Spleen (tissue), 11 donors: ENCODE data around the gene RBM38. TPM values are rescaled to one million over a fixed set of nuclear protein-coding genes. Genes with fewer than 3 reads are reported as not detected.
A peak's percentile ranks its signal among the peaks of the same experiment; 100 is the strongest.

Source experiments
- DNase-seq: peaks from one replicate; pipeline ENCODE4 v3.0.0-alpha.2; 2020
- H3K27ac ChIP-seq, 8 donors: fragments of 200-600 bp; sonication (generic) in 7 of 8; 1 replicate in 4 of 8; 2 replicates in 4 of 8; pipeline versions ENCODE4 v1.5.0 to v1.8.0; 2016 to 2021; ENCODE audit warnings: inconsistent platforms in 4 of 8, mild to moderate bottlenecking in 4 of 8, moderate library complexity in 1 of 8
- H3K27me3 ChIP-seq, 7 donors: fragments of 200-600 bp; sonication (generic) in 6 of 7; replicated peaks in 1 of 7; 1 replicate in 4 of 7; 2 replicates in 3 of 7; pipeline versions ENCODE4 v1.5.0 to v1.8.0; 2016 to 2021; ENCODE audit warnings: inconsistent platforms in 3 of 7, mild to moderate bottlenecking in 1 of 7
- H3K36me3 ChIP-seq, 6 donors: fragments of 200-600 bp; sonication (generic) in 5 of 6; 1 replicate in 4 of 6; 2 replicates in 2 of 6; pipeline versions ENCODE4 v1.5.0 to v1.8.0; 2016 to 2021; ENCODE audit warnings: inconsistent platforms in 2 of 6
- H3K4me1 ChIP-seq, 6 donors: fragments of 200-600 bp; sonication (generic) in 5 of 6; 1 replicate in 3 of 6; 2 replicates in 3 of 6; pipeline versions ENCODE4 v1.5.0 to v1.8.0; 2016 to 2021; ENCODE audit warnings: inconsistent platforms in 3 of 6
- H3K4me3 ChIP-seq, 8 donors: fragments of 200-600 bp; sonication (generic) in 7 of 8; 1 replicate in 4 of 8; 2 replicates in 4 of 8; pipeline versions ENCODE4 v1.5.0 to v1.8.0; 2016 to 2021; ENCODE audit warnings: inconsistent platforms in 4 of 8, mild to moderate bottlenecking in 4 of 8, moderate library complexity in 2 of 8
- H3K9me3 ChIP-seq, 8 donors: fragments of 200-600 bp; sonication (generic) in 7 of 8; 1 replicate in 4 of 8; 2 replicates in 4 of 8; pipeline versions ENCODE4 v1.5.0 to v1.8.0; 2016 to 2021; ENCODE audit warnings: inconsistent platforms in 4 of 8
- CTCF ChIP-seq, 11 experiments: fragments of 200-600 bp in 7 of 11; fragments of 450-650 bp in 4 of 11; sonication (generic) in 4 of 11; IDR thresholded peaks in 8 of 11; conservative IDR thresholded peaks in 3 of 11; 1 replicate in 7 of 11; 2 replicates in 4 of 11; pipeline versions ENCODE4 v1.4.0 to v1.8.0; 2016 to 2021; ENCODE audit warnings: antibody characterized with exemption in 11 of 11, inconsistent platforms in 4 of 11, mild to moderate bottlenecking in 1 of 11
- POLR2A ChIP-seq, 3 donors: fragments of 450-650 bp; IDR thresholded peaks; one replicate each; pipeline ENCODE4 v1.5.1; 2017; ENCODE audit warnings: antibody characterized with exemption in 3 of 3, mild to moderate bottlenecking in 1 of 3
- POLR2AphosphoS5 ChIP-seq, 3 donors: sonication (generic); formaldehyde crosslinking; IDR thresholded peaks; one replicate each; pipeline ENCODE4 v1.5.1; 2017; ENCODE audit warnings: antibody characterized with exemption in 3 of 3
- WGBS, 5 donors: extraction: QIAGEN DNeasy Blood & Tissue Kit in 3 of 5; methylation state at CpG; one replicate each; pipeline versions ENCODE4 v1.1.5 to v1.1.7; 2013 to 2018; 5-methylcytosine and 5-hydroxymethylcytosine counted together
- intact Hi-C: fragments of 100-400 bp; cut with DNase I; formaldehyde crosslinking; loops from one replicate; pipeline ENCODE4 v1.15.0; 2023; ENCODE audit warnings: low total_unique reads
- polyA plus RNA-seq, 3 donors: library from polyadenylated mRNA; stranded (reverse); fragments of 200-250 nt; gene quantifications; one replicate each; pipeline ENCODE4 v1.2.1, GENCODE V29; 2013
- total RNA-seq, 7 donors: library from RNA; depleted of rRNA in 3 of 7; stranded (reverse); fragments of >200 nt in 3 of 7; fragmentation: NEBNext Ultra II Directional in 4 of 7; extraction: Animal tissue kit (Norgen Biotek cat#: 25700) in 4 of 7; gene quantifications; one replicate each; pipeline versions ENCODE4 v1.1.0 to v1.2.1, GENCODE V29; 2016 to 2021
- donor health status: healthy with polysubstance abuse.
- donor health status: DM: no; HTN: no; CAD: no; lungs with moderate emphysema.
- donor health status: DM: no; HTN: no; CAD: no.
- donor health status: Bipolar disorder and iron deficiency.
- donor health status: healthy.
- donor health status: DM: no; HTN: no; CAD: no.
- donor health status: DM: yes; HTN: yes; CAD: no.

RBM38 gene
- total and polyA plus RNA-seq, 10 donors: 48.6 to 120 (median 65.8) TPM

GRCh38 chr20:57445774-57446173 lies 54.6 kb downstream of the RBM38 start:
- Histone ChIP-seq H3K36me3 (no peaks in the 10 kb centered on the region), H3K4me3 (no peak overlapping the region), H3K27ac (no peak overlapping the region), H3K27me3 (no peaks in the 10 kb centered on the region), H3K9me3 (peaks cover 0 to 6% (median 0%) of the 10 kb centered on the region in 8 donors), H3K4me1 (peaks cover 11 to 53% (median 32%) of the 10 kb centered on the region in 6 donors)
- WGBS, 5 donors: 88 to 98% (median 94%) methylated on average over 3 of the region's 3 CpGs
- no peak for TF ChIP-seq POLR2AphosphoS5 (IDR thresholded peaks at IDR 0.05)
- no peak for TF ChIP-seq POLR2A (IDR thresholded peaks at IDR 0.05)
- no peak for TF ChIP-seq CTCF (IDR thresholded peaks at IDR 0.05 in 8 of 11, conservative IDR thresholded peaks at IDR 0.05 in 3 of 11)
- intact Hi-C loops: no loop called here
- no peak for DNase-seq

GRCh38 chr20:57448764-57449354 lies 57.7 kb downstream of the RBM38 start:
- intact Hi-C loops: no loop called here
- no peaks in the 10 kb centered on the region for H3K27me3 ChIP-seq
- H3K36me3 ChIP-seq: no peaks in the 10 kb centered on the region
- 85 to 93% (median 91%) methylated on average over 9 of the region's 9 CpGs for WGBS, 5 donors
- H3K4me3 ChIP-seq: no peak overlapping the region
- peaks cover 22 to 54% (median 38%) of the 10 kb centered on the region in 6 donors for H3K4me1 ChIP-seq
- H3K9me3 ChIP-seq: peaks cover 0 to 6% (median 0%) of the 10 kb centered on the region in 8 donors
- peak overlapping the region in 1 of 8 donors; percentile 89 for H3K27ac ChIP-seq
- DNase-seq: no peak
- TF ChIP-seq POLR2A (IDR thresholded peaks at IDR 0.05) (no peak), CTCF (IDR thresholded peaks at IDR 0.05 in 8 of 11, conservative IDR thresholded peaks at IDR 0.05 in 3 of 11) (no peak), POLR2AphosphoS5 (IDR thresholded peaks at IDR 0.05) (no peak)

GRCh38 chr20:57449398-57450354 lies 58.5 kb downstream of the RBM38 start:
- Histone ChIP-seq H3K27ac (peak overlapping the region in 5 of 8 donors; percentile 74 to 89 (median 84)), H3K9me3 (peaks cover 0 to 6% (median 0%) of the 10 kb centered on the region in 8 donors), H3K27me3 (no peaks in the 10 kb centered on the region), H3K4me1 (peaks cover 22 to 57% (median 38%) of the 10 kb centered on the region in 6 donors), H3K36me3 (no peaks in the 10 kb centered on the region), H3K4me3 (peak overlapping the region in 1 of 8 donors; percentile 46)
- 51 to 70% (median 63%) methylated on average over 14 of the region's 14 CpGs for WGBS, 5 donors
- intact Hi-C loops: no loop called here
- no peak for TF ChIP-seq POLR2A (IDR thresholded peaks at IDR 0.05)
- no peak for TF ChIP-seq CTCF (IDR thresholded peaks at IDR 0.05 in 8 of 11, conservative IDR thresholded peaks at IDR 0.05 in 3 of 11)
- TF ChIP-seq POLR2AphosphoS5 (IDR thresholded peaks at IDR 0.05): no peak
- peak; percentile 72 for DNase-seq

- H3K4me1 ChIP-seq: peaks cover 22 to 65% (median 38%) of the 10 kb centered on the region in 6 donors
- H3K27me3 ChIP-seq: no peaks in the 10 kb centered on the region
- H3K36me3 ChIP-seq: no peaks in the 10 kb centered on the region
- H3K9me3 ChIP-seq: peaks cover 0 to 6% (median 0%) of the 10 kb centered on the region in 8 donors
- peak overlapping the region in 7 of 8 donors; percentile 69 to 89 (median 78) for H3K27ac ChIP-seq
- WGBS, 5 donors: 3 to 13% (median 8%) methylated on average over 8 to 12 of the region's 12 CpGs
- DNase-seq: peak; percentile 94
- H3K4me3 ChIP-seq: peak overlapping the region in 1 of 8 donors; percentile 46
- no peak for TF ChIP-seq POLR2A (IDR thresholded peaks at IDR 0.05)
- TF ChIP-seq CTCF (IDR thresholded peaks at IDR 0.05 in 8 of 11, conservative IDR thresholded peaks at IDR 0.05 in 3 of 11): peak in 3 of 11 experiments; percentile 9 to 17 (median 16)
- peak; percentile 51 to 70 (median 65) for TF ChIP-seq POLR2AphosphoS5 (IDR thresholded peaks at IDR 0.05)
- intact Hi-C loops: no loop called here
Measured at GRCh38 chr20:57450419-57450818, 59.2 kb downstream of the RBM38 start.
